ENCODE measurements around the gene PKDCC.

- no peak for TF ChIP-seq CTCF (optimal IDR thresholded peaks at IDR 0.05 in 1 of 3, IDR thresholded peaks at IDR 0.05 in 1 of 3, conservative IDR thresholded peaks at IDR 0.05 in 1 of 3; ENCODE audit: extremely low read depth in 1 of 3, insufficient read depth in 2 of 3, low read length in 3 of 3)
- TF ChIP-seq EZH2 (IDR thresholded peaks at IDR 0.05; ENCODE audit: low read length) = no peak
Observed at GRCh38 chr2:42099438-42100173, 51.8 kb downstream of the PKDCC start.

All from keratinocyte (primary cell).